Measurements from ENCODE around the gene CATSPERD. TPM values are rescaled to one million over a fixed set of nuclear protein-coding genes. Genes with fewer than 3 reads are reported as not detected.

CATSPERD gene
- total RNA-seq, 1 experiment from 2014 or later: not detected

- Histone ChIP-seq H2BK120ac (ENCODE audit: low read depth, low read length, poor library complexity, severe bottlenecking) (no peak overlapping the region), H2BK12ac (ENCODE audit: insufficient read length, low read depth, low read length) (no peak overlapping the region), H3K79me1 (ENCODE audit: insufficient read depth, low read depth, low read length, poor library complexity, severe bottlenecking) (no peaks in the 10 kb centered on the region), H3K4me2 (ENCODE audit: insufficient read depth, insufficient read length, low read length) (no peak overlapping the region), H3K23ac (ENCODE audit: insufficient read length, low read depth, low read length) (no peak overlapping the region), H2BK15ac (ENCODE audit: low read depth, low read length) (no peak overlapping the region), H4K8ac (replicated peaks; ENCODE audit: insufficient read length, low read depth, low read length) (no peak overlapping the region), H3K56ac (ENCODE audit: insufficient read length, low read depth, low read length) (no peak overlapping the region), H4K5ac (ENCODE audit: insufficient read length, low read depth, low read length) (no peak overlapping the region), H3K9ac (ENCODE audit: extremely low read depth, insufficient read length, low read length) (no peak overlapping the region), H3K4me1 (ENCODE audit: insufficient read depth, low read length) (no peaks in the 10 kb centered on the region), H2BK5ac (ENCODE audit: insufficient read length, low read length) (no peak overlapping the region), H3K18ac (ENCODE audit: insufficient read length, low read depth, low read length) (no peak overlapping the region), H2AK5ac (ENCODE audit: insufficient read length, low read length) (no peak overlapping the region), H3K14ac (ENCODE audit: insufficient read depth, low read length) (no peak overlapping the region; the same call in 1 of the 2 replicates), H4K91ac (ENCODE audit: insufficient read length, low read depth, low read length) (no peak overlapping the region), H2BK20ac (ENCODE audit: low read depth, low read length, poor library complexity, severe bottlenecking) (no peak overlapping the region), H3K27me3 (ENCODE audit: insufficient read depth, low read length) (no peaks in the 10 kb centered on the region; the same call in 1 of the 2 replicates), H3K9me3 (ENCODE audit: control insufficient read depth, low read depth, low read length) (no peaks in the 10 kb centered on the region), H3K4ac (ENCODE audit: low read depth, low read length) (no peak overlapping the region), H4K20me1 (ENCODE audit: control insufficient read depth, insufficient read depth, insufficient read length) (no peaks in the 10 kb centered on the region), H2AFZ (ENCODE audit: low read length) (no peak overlapping the region), H3K79me2 (ENCODE audit: insufficient read depth, low read length) (no peaks in the 10 kb centered on the region), H3K23me2 (ENCODE audit: insufficient read length, low read depth, low read length, poor library complexity, severe bottlenecking) (peaks cover 6% of the 10 kb centered on the region), H3T11ph (ENCODE audit: low read length) (no peak overlapping the region), H3K27ac (ENCODE audit: insufficient read length, low read depth, low read length) (no peak overlapping the region)
- Mint-ChIP-seq H3K27me3 (ENCODE audit: low read depth) (peaks cover 37% of the 10 kb centered on the region), H3K36me3 (ENCODE audit: insufficient read depth in 1 of 3, low read depth in 3 of 3) (peaks cover 0 to 4% (median 0%) of the 10 kb centered on the region in 3 experiments; a peak in 2 of 7 replicates), H3K9me3 (peaks cover 0 to 4% of the 10 kb centered on the region in 2 experiments; a peak in 3 of 5 replicates), H3K4me3 (peak overlapping the region in 1 of 2 experiments; percentile 9; a peak in 1 of 5 replicates), H3K4me1 (peaks cover 14 to 28% of the 10 kb centered on the region in 2 experiments), H3K27ac (no peak overlapping the region)
- no CpG with 5 or more reads among the region's 5 CpGs for WGBS (ENCODE audit: extremely low coverage, insufficient read length, low lambda C conversion rate)
- DNase-seq: no peak
- TF ChIP-seq CTCF (conservative IDR thresholded peaks at IDR 0.05): no peak
Measured at GRCh38 chr19:5806905-5807304, 86.5 kb downstream of the CATSPERD start.

Data from H9 (cell line).